ENCODE data around the gene ELMO3. TPM values are rescaled to one million over a fixed set of nuclear protein-coding genes. Genes with fewer than 3 reads are reported as not detected.
A peak's percentile ranks its signal among the peaks of the same experiment; 100 is the strongest.

Gene ELMO3
- total and polyA plus RNA-seq, 2 of the 4 experiments (the other 2 are of a cell fraction): 0.36 to 1.6 TPM

DNA sequence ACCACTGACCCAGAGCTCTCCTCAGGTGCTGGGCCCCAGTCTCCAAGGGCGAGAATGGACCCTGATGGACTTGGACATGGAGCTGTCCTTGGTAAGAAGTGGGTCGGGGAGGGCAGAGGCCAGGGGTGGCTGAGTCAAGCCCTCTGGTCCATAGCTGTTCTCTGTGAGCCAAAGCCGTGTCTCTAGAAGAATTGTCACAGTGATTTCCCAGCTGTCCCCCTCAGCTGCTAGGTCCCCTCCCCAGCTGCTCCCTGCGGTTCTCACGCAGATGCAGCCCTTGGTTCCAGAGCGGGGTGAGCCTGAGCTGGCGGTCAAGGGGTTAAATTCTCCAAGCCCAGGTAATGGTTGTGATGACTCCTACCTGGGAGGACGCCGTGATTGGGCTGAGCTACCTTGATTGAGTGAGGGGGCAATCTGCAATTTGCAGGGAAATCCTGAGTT, 29.9 kb upstream of the ELMO3 start:
- no peak for DNase-seq
- Histone ChIP-seq H3K27ac (ENCODE audit: insufficient read depth, low read length) (no peak overlapping the region; the same call in 1 of the 2 replicates), H3K27me3 (ENCODE audit: control insufficient read depth, insufficient read depth, low read length) (peaks cover 17% of the 10 kb centered on the region; the same call in 1 of the 2 replicates), H2BK5ac (ENCODE audit: low read depth, low read length, poor library complexity, severe bottlenecking) (no peak overlapping the region), H2BK120ac (ENCODE audit: low read depth, low read length) (peak overlapping the region; percentile 15; the same call in 1 of the 2 replicates), H3K9me1 (ENCODE audit: insufficient read depth, low read length) (peaks cover 20% of the 10 kb centered on the region), H4K91ac (ENCODE audit: insufficient read depth, low read depth, low read length) (peak overlapping the region; percentile 24; the same call in 1 of the 2 replicates), H4K5ac (ENCODE audit: low read depth, low read length) (peak overlapping the region; percentile 67), H3K4ac (ENCODE audit: low read depth, low read length) (peak overlapping the region; percentile 67), H4K20me1 (ENCODE audit: insufficient read depth, low read length) (no peaks in the 10 kb centered on the region), H3K4me2 (ENCODE audit: low read depth, low read length) (no peak overlapping the region), H3K9me3 (ENCODE audit: control insufficient read depth, insufficient read depth, low read length) (no peaks in the 10 kb centered on the region), H2AK5ac (ENCODE audit: low read depth, low read length) (peak overlapping the region; percentile 66), H3K4me3 (ENCODE audit: insufficient read depth, low read depth, low read length) (no peak overlapping the region), H3K14ac (replicated peaks; ENCODE audit: low read depth, low read length) (no peak overlapping the region), H3K79me1 (ENCODE audit: low read depth in 1 of 2, low read length in 2 of 2) (peaks cover 9 to 31% of the 10 kb centered on the region in 2 experiments; a peak in 3 of 4 replicates), H4K8ac (ENCODE audit: low read depth in 2 of 2, low read length in 2 of 2) (peak overlapping the region in 1 of 2 experiments; percentile 95; a peak in 2 of 4 replicates), H3K9ac (ENCODE audit: low read depth, low read length) (no peak overlapping the region), H2BK20ac (ENCODE audit: low read depth, low read length) (no peak overlapping the region), H3K4me1 (ENCODE audit: control insufficient read depth, insufficient read depth, low read length) (peaks cover 31% of the 10 kb centered on the region), H2AK9ac (replicated peaks; ENCODE audit: low read depth, low read length, poor library complexity) (no peak overlapping the region), H2BK15ac (ENCODE audit: low read depth, low read length) (peak overlapping the region; percentile 21; the same call in 2 of the 3 replicates), H3K18ac (ENCODE audit: low read depth, low read length) (peak overlapping the region; percentile 1; the same call in 1 of the 2 replicates), H3K36me3 (ENCODE audit: control insufficient read depth, insufficient read depth, low read length) (no peaks in the 10 kb centered on the region), H3K23ac (ENCODE audit: low read depth, low read length) (peak overlapping the region; percentile 21; the same call in 1 of the 2 replicates), H3K56ac (ENCODE audit: extremely low read depth, insufficient read depth, low read length) (no peak overlapping the region), H2AFZ (replicated peaks; ENCODE audit: low read length, poor library complexity) (peak overlapping the region; percentile 98)
- ChIA-PET CTCF (interaction anchor here (1.1 to 1.3 kb wide), 2 partner anchors 14 to 17 kb away, joined by 4 to 5 read pairs; no protein-coding TSS in a partner anchor), POLR2A (ENCODE audit: unreplicated experiment) (interaction anchor here (0.6 kb wide), 1 partner anchor 232 kb away, joined by 3 read pairs; no protein-coding TSS in a partner anchor)
- intact Hi-C loops (cut with micrococcal nuclease): no loop called here
- in situ Hi-C loops (cut with MboI; ENCODE audit: low sequenced_read_pairs): no loop called here
- 24% methylated on average over 3 of the region's 9 CpGs; no CpG with 5 or more reads in 1 of the 2 experiments for WGBS, 2 experiments (ENCODE audit: extremely low coverage in 2 of 2, insufficient read length in 1 of 2)
- no peak for ATAC-seq (ENCODE audit: low read depth)
- no TSS peak for BruUV-seq (replicated peaks)
- TF ChIP-seq RFX5 (IDR thresholded peaks at IDR 0.05; ENCODE audit: low read depth, low read length) (no peak), CHD1 (IDR thresholded peaks at IDR 0.05; ENCODE audit: low read depth, low read length) (no peak), MXI1 (IDR thresholded peaks at IDR 0.05; ENCODE audit: borderline replicate concordance, low read depth, low read length) (no peak), BHLHE40 (IDR thresholded peaks at IDR 0.05; ENCODE audit: low read depth, low read length) (no peak), RAD21 (IDR thresholded peaks at IDR 0.05; ENCODE audit: low read length) (no peak), POLR2A (IDR thresholded peaks at IDR 0.05; ENCODE audit: low read depth, low read length) (no peak), RCOR1 (IDR thresholded peaks at IDR 0.05; ENCODE audit: insufficient replicate concordance, low read length) (no peak), FOS (IDR thresholded peaks at IDR 0.05; ENCODE audit: low read depth, low read length) (no peak), SMC3 (IDR thresholded peaks at IDR 0.05; ENCODE audit: low read depth, low read length) (no peak), CEBPB (IDR thresholded peaks at IDR 0.05; ENCODE audit: low read depth, low read length) (no peak), NFE2L2 (IDR thresholded peaks at IDR 0.05; ENCODE audit: low read depth, low read length) (no peak), MAFK (IDR thresholded peaks at IDR 0.05; ENCODE audit: low read depth, low read length) (no peak), MAZ (IDR thresholded peaks at IDR 0.05; ENCODE audit: borderline replicate concordance, low read depth, low read length) (no peak)
- TF ChIP-seq, protein P1, sequence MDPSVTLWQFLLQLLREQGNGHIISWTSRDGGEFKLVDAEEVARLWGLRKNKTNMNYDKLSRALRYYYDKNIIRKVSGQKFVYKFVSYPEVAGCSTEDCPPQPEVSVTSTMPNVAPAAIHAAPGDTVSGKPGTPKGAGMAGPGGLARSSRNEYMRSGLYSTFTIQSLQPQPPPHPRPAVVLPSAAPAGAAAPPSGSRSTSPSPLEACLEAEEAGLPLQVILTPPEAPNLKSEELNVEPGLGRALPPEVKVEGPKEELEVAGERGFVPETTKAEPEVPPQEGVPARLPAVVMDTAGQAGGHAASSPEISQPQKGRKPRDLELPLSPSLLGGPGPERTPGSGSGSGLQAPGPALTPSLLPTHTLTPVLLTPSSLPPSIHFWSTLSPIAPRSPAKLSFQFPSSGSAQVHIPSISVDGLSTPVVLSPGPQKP (IDR thresholded peaks at IDR 0.05; ENCODE audit: borderline replicate concordance, low read depth, low read length): no peak
- TF ChIP-seq, protein P2, sequence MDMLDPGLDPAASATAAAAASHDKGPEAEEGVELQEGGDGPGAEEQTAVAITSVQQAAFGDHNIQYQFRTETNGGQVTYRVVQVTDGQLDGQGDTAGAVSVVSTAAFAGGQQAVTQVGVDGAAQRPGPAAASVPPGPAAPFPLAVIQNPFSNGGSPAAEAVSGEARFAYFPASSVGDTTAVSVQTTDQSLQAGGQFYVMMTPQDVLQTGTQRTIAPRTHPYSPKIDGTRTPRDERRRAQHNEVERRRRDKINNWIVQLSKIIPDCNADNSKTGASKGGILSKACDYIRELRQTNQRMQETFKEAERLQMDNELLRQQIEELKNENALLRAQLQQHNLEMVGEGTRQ (IDR thresholded peaks at IDR 0.05; ENCODE audit: low read depth, low read length): no peak
- TF ChIP-seq, protein P3, sequence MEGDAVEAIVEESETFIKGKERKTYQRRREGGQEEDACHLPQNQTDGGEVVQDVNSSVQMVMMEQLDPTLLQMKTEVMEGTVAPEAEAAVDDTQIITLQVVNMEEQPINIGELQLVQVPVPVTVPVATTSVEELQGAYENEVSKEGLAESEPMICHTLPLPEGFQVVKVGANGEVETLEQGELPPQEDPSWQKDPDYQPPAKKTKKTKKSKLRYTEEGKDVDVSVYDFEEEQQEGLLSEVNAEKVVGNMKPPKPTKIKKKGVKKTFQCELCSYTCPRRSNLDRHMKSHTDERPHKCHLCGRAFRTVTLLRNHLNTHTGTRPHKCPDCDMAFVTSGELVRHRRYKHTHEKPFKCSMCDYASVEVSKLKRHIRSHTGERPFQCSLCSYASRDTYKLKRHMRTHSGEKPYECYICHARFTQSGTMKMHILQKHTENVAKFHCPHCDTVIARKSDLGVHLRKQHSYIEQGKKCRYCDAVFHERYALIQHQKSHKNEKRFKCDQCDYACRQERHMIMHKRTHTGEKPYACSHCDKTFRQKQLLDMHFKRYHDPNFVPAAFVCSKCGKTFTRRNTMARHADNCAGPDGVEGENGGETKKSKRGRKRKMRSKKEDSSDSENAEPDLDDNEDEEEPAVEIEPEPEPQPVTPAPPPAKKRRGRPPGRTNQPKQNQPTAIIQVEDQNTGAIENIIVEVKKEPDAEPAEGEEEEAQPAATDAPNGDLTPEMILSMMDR (conservative IDR thresholded peaks at IDR 0.05; ENCODE audit: low read depth, low read length): no peak
- dilution Hi-C loops (cut with HindIII; ENCODE audit: low sequenced_read_pairs, unreplicated experiment): no loop called here

Data from IMR-90 (cell line).